SJCRH30 (cell line): ENCODE measurements around the gene PNKD. TPM values are rescaled to one million over a fixed set of nuclear protein-coding genes. Genes with fewer than 3 reads are reported as not detected.

ENCODE experiments used
- DNase-seq, 2 experiments: peaks; one replicate each; pipeline ENCODE4 v3.0.0-alpha.2; 2015 to 2020
- H3K27ac ChIP-seq: fragments of 250-450 bp; sonication (Bioruptor Pico); 2 replicates; pipeline ENCODE4 v1.5.1; 2020; ENCODE audit warnings: mild to moderate bottlenecking, moderate library complexity
- H3K27me3 ChIP-seq: fragments of 250-450 bp; sonication (Bioruptor Pico); 2 replicates; pipeline ENCODE4 v1.5.1; 2020; ENCODE audit warnings: mild to moderate bottlenecking, moderate library complexity
- H3K36me3 ChIP-seq: fragments of 250-450 bp; sonication (Bioruptor Pico); 2 replicates; pipeline ENCODE4 v1.5.1; 2020; ENCODE audit warnings: mild to moderate bottlenecking, moderate library complexity
- H3K4me1 ChIP-seq: fragments of 250-450 bp; sonication (Bioruptor Pico); 2 replicates; pipeline ENCODE4 v1.5.1; 2020; ENCODE audit warnings: mild to moderate bottlenecking, moderate library complexity
- H3K4me3 ChIP-seq: fragments of 250-450 bp; sonication (Bioruptor Pico); 2 replicates; pipeline ENCODE4 v1.5.1; 2020; ENCODE audit warnings: mild to moderate bottlenecking, moderate library complexity
- H3K9me3 ChIP-seq: fragments of 250-450 bp; sonication (Bioruptor Pico); replicated peaks from 2 replicates; pipeline ENCODE4 v1.5.1; 2020; ENCODE audit warnings: mild to moderate bottlenecking, moderate library complexity
- total RNA-seq: library from RNA; depleted of rRNA; stranded (reverse); fragments of >200 nt; shearing (Covaris generic); gene quantifications from 2 replicates; pipeline ENCODE4 v1.2.3, GENCODE V29; 2014

The PNKD gene
- total RNA-seq, 1 experiment from 2014 or later: 49.8 TPM

GRCh38 chr2:218274586-218274985 is 4.3 kb downstream of the PNKD start:
- DNase-seq: no peak
- Histone ChIP-seq H3K4me1 (peaks cover 6% of the 10 kb centered on the region), H3K4me3 (no peak overlapping the region), H3K36me3 (peaks cover 9% of the 10 kb centered on the region; the same call in 1 of the 2 replicates), H3K27ac (no peak overlapping the region), H3K9me3 (no peaks in the 10 kb centered on the region), H3K27me3 (no peaks in the 10 kb centered on the region)

GRCh38 chr2:218275371-218276072 is 5.2 kb downstream of the PNKD start:
- H3K36me3 ChIP-seq: peaks cover 9% of the 10 kb centered on the region; the same call in 1 of the 2 replicates
- H3K4me3 ChIP-seq: no peak overlapping the region
- DNase-seq: no peak

GRCh38 chr2:218276986-218277755 is 6.9 kb downstream of the PNKD start:
- Histone ChIP-seq H3K9me3 (no peaks in the 10 kb centered on the region), H3K4me3 (no peak overlapping the region), H3K27me3 (no peaks in the 10 kb centered on the region), H3K27ac (no peak overlapping the region), H3K36me3 (peaks cover 9% of the 10 kb centered on the region; the same call in 1 of the 2 replicates), H3K4me1 (no peaks in the 10 kb centered on the region)
- no peak for DNase-seq

More at GRCh38 chr2:218275371-218276072, 5.2 kb downstream of the PNKD start:
- Histone ChIP-seq H3K9me3 (no peaks in the 10 kb centered on the region), H3K27me3 (no peaks in the 10 kb centered on the region), H3K27ac (no peak overlapping the region), H3K4me1 (peaks cover 6% of the 10 kb centered on the region)

GRCh38 chr2:218277921-218278320 is 7.6 kb downstream of the PNKD start:
- H3K4me1 ChIP-seq: no peaks in the 10 kb centered on the region; the same call in 1 of the 2 replicates
- no peaks in the 10 kb centered on the region for H3K9me3 ChIP-seq
- no peak overlapping the region for H3K4me3 ChIP-seq
- no peak overlapping the region for H3K27ac ChIP-seq
- peaks cover 8% of the 10 kb centered on the region; the same call in 1 of the 2 replicates for H3K36me3 ChIP-seq
- H3K27me3 ChIP-seq: no peaks in the 10 kb centered on the region
- no peak for DNase-seq

- Histone ChIP-seq H3K4me1 (no peaks in the 10 kb centered on the region; the same call in 1 of the 2 replicates), H3K9me3 (no peaks in the 10 kb centered on the region), H3K27ac (no peak overlapping the region), H3K4me3 (no peak overlapping the region), H3K36me3 (peaks cover 8% of the 10 kb centered on the region; the same call in 1 of the 2 replicates), H3K27me3 (no peaks in the 10 kb centered on the region)
- DNase-seq: no peak
Observed at GRCh38 chr2:218278531-218279360, 8.4 kb downstream of the PNKD start.

GRCh38 chr2:218280260-218280870 is 10.0 kb downstream of the PNKD start:
- no peak for DNase-seq
- Histone ChIP-seq H3K27me3 (no peaks in the 10 kb centered on the region), H3K9me3 (no peaks in the 10 kb centered on the region), H3K36me3 (no peaks in the 10 kb centered on the region), H3K4me3 (no peak overlapping the region), H3K4me1 (peaks cover 4% of the 10 kb centered on the region), H3K27ac (no peak overlapping the region)

- Histone ChIP-seq H3K4me3 (no peak overlapping the region), H3K9me3 (no peaks in the 10 kb centered on the region), H3K27ac (no peak overlapping the region), H3K27me3 (no peaks in the 10 kb centered on the region), H3K4me1 (peaks cover 10% of the 10 kb centered on the region), H3K36me3 (no peaks in the 10 kb centered on the region)
- DNase-seq: no peak
Observed at GRCh38 chr2:218281449-218281848, 11.1 kb downstream of the PNKD start.

GRCh38 chr2:218282173-218282991 is 12.1 kb downstream of the PNKD start:
- Histone ChIP-seq H3K4me3 (no peak overlapping the region), H3K4me1 (peaks cover 10% of the 10 kb centered on the region), H3K9me3 (no peaks in the 10 kb centered on the region), H3K36me3 (no peaks in the 10 kb centered on the region), H3K27me3 (no peaks in the 10 kb centered on the region), H3K27ac (peak overlapping the region; percentile 19; the same call in 1 of the 2 replicates)
- DNase-seq: no peak

GRCh38 chr2:218284106-218284811 is 13.9 kb downstream of the PNKD start:
- Histone ChIP-seq H3K9me3 (no peaks in the 10 kb centered on the region), H3K27ac (no peak overlapping the region), H3K4me3 (no peak overlapping the region), H3K27me3 (no peaks in the 10 kb centered on the region), H3K36me3 (no peaks in the 10 kb centered on the region), H3K4me1 (peaks cover 14% of the 10 kb centered on the region)
- DNase-seq: no peak

- peak overlapping the region; percentile 47 for H3K4me3 ChIP-seq
- peaks cover 14% of the 10 kb centered on the region for H3K4me1 ChIP-seq
- H3K27ac ChIP-seq: peak overlapping the region; percentile 93
- H3K9me3 ChIP-seq: no peaks in the 10 kb centered on the region
- no peak for DNase-seq
- no peaks in the 10 kb centered on the region for H3K36me3 ChIP-seq
- H3K27me3 ChIP-seq: no peaks in the 10 kb centered on the region
Observed at GRCh38 chr2:218285604-218286003, 15.3 kb downstream of the PNKD start.

GRCh38 chr2:218286570-218287459 is 16.5 kb downstream of the PNKD start:
- Histone ChIP-seq H3K36me3 (no peaks in the 10 kb centered on the region), H3K9me3 (no peaks in the 10 kb centered on the region), H3K27ac (peak overlapping the region; percentile 93), H3K4me3 (peak overlapping the region; percentile 47), H3K27me3 (no peaks in the 10 kb centered on the region), H3K4me1 (peaks cover 14% of the 10 kb centered on the region)
- DNase-seq: peak; percentile 94 to 96

- H3K4me3 ChIP-seq: no peak overlapping the region
- H3K4me1 ChIP-seq: peaks cover 17% of the 10 kb centered on the region
Observed at GRCh38 chr2:218289639-218290315, 19.5 kb downstream of the PNKD start.

More at GRCh38 chr2:218289639-218290315, 19.5 kb downstream of the PNKD start:
- Histone ChIP-seq H3K9me3 (no peaks in the 10 kb centered on the region), H3K36me3 (no peaks in the 10 kb centered on the region), H3K27ac (no peak overlapping the region), H3K27me3 (no peaks in the 10 kb centered on the region)
- DNase-seq: no peak
